ENCODE data around the gene ZPBP2. TPM values are rescaled to one million over a fixed set of nuclear protein-coding genes. Genes with fewer than 3 reads are reported as not detected.
A peak's percentile ranks its signal among the peaks of the same experiment; 100 is the strongest.

The ZPBP2 gene
- total RNA-seq, 1 experiment from 2014 or later, result not detected

DNA sequence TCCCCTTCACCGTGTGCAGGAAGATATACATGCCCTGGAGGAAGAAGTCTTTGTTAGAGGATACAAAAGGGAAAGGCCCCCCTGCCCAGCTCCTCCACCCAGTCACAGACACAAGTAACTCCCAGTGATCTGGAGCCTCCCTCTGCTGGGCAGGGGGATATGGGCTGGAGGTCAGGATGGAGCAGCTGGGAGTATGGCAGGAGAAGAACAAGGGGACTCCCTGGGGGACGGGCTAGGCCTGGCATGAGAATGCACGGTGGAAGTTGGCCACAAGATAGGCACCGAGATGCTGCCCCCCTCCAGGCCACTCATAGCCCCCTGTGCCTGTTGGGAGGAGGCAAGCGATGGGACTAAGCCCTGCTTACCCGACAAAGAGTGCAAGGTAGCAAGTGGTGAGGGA is 55.2 kb downstream of the ZPBP2 start (continued):
- TF ChIP-seq ZNF121 (CRISPR knock-in tag; IDR thresholded peaks at IDR 0.05) (no peak), SP1 (CRISPR knock-in tag; conservative IDR thresholded peaks at IDR 0.05) (no peak)

DNA sequence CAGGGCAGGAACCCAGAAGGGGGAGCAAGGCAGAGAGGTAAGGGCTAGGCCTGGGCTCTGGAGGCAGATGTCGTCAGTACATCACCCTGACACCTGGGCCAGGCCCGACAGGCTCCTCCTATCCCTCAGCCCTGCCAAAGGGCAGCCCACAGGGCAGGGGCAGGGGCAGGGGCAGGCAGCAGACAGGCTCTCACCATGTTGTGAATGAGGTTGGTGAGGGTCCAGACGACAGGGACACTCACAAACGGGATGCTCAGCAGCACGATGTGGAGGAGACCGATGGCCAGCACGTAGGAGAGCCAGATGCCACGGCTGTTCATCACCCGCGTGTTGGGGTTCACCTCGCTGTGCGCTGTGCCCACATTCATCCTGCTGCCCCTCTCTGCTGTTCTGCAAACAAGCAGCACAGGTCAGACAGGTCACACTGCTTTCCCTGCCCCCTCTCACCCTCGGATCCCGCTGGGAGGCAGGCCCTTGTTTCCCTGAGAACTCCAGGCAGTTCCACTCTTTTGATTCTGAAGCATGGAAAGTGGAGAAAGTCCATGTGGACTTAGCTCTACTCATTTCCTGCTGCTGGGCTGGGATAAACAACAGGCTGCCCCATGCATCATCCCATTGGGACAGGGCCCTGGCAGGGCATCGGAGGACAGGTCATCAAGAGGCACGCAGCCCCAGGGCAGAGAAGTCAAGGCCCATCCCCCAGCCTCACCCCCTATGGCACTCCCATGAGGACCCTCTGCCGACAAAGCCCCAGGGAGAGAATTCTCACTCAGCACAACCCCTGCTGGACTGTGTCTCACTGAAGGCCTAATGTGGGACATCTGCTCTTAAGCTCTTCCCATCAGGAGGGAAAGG is 56.1 kb downstream of the ZPBP2 start:
- Mint-ChIP-seq H3K9me3 (no peaks in the 10 kb centered on the region), H3K4me1 (peaks cover 34% of the 10 kb centered on the region), H3K36me3 (peaks cover 17% of the 10 kb centered on the region), H3K27me3 (ENCODE audit: low read depth) (peaks cover 4% of the 10 kb centered on the region; the same call in 1 of the 2 replicates), H3K4me3 (no peak overlapping the region), H3K27ac (peak overlapping the region; percentile 79; the same call in 1 of the 2 replicates)
- peak; percentile 27 for DNase-seq (ENCODE audit: low spot score)
- no peak for ATAC-seq
- ChIA-PET POLR2A (no interaction called here), CTCF (interaction anchor here (1.0 to 1.3 kb wide), 4 partner anchors 24 to 141 kb away, joined by 3 to 4 read pairs (median 3); no protein-coding TSS in a partner anchor)
- TF ChIP-seq NR2C2 (CRISPR knock-in tag; IDR thresholded peaks at IDR 0.05) (no peak), MYBL2 (CRISPR knock-in tag; IDR thresholded peaks at IDR 0.05) (no peak), HMGA2 (CRISPR knock-in tag; IDR thresholded peaks at IDR 0.05) (no peak), CREM (CRISPR knock-in tag; IDR thresholded peaks at IDR 0.05) (no peak), GABPB1 (CRISPR knock-in tag; IDR thresholded peaks at IDR 0.05) (peak; percentile 85), IRF2 (CRISPR knock-in tag; IDR thresholded peaks at IDR 0.05; ENCODE audit: borderline replicate concordance, low read depth) (no peak), NR1H2 (CRISPR knock-in tag; IDR thresholded peaks at IDR 0.05) (no peak), ZNF423 (CRISPR knock-in tag; IDR thresholded peaks at IDR 0.05) (no peak)
- TF ChIP-seq, protein P1, sequence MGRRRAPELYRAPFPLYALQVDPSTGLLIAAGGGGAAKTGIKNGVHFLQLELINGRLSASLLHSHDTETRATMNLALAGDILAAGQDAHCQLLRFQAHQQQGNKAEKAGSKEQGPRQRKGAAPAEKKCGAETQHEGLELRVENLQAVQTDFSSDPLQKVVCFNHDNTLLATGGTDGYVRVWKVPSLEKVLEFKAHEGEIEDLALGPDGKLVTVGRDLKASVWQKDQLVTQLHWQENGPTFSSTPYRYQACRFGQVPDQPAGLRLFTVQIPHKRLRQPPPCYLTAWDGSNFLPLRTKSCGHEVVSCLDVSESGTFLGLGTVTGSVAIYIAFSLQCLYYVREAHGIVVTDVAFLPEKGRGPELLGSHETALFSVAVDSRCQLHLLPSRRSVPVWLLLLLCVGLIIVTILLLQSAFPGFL (CRISPR knock-in tag; IDR thresholded peaks at IDR 0.05; ENCODE audit: borderline replicate concordance), result peak; percentile 42; the same call in 1 of the 2 replicates
- TF ChIP-seq, protein P2, sequence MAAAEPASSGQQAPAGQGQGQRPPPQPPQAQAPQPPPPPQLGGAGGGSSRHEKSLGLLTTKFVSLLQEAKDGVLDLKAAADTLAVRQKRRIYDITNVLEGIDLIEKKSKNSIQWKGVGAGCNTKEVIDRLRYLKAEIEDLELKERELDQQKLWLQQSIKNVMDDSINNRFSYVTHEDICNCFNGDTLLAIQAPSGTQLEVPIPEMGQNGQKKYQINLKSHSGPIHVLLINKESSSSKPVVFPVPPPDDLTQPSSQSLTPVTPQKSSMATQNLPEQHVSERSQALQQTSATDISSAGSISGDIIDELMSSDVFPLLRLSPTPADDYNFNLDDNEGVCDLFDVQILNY (CRISPR knock-in tag; IDR thresholded peaks at IDR 0.05), result no peak
- TF ChIP-seq, protein P3, sequence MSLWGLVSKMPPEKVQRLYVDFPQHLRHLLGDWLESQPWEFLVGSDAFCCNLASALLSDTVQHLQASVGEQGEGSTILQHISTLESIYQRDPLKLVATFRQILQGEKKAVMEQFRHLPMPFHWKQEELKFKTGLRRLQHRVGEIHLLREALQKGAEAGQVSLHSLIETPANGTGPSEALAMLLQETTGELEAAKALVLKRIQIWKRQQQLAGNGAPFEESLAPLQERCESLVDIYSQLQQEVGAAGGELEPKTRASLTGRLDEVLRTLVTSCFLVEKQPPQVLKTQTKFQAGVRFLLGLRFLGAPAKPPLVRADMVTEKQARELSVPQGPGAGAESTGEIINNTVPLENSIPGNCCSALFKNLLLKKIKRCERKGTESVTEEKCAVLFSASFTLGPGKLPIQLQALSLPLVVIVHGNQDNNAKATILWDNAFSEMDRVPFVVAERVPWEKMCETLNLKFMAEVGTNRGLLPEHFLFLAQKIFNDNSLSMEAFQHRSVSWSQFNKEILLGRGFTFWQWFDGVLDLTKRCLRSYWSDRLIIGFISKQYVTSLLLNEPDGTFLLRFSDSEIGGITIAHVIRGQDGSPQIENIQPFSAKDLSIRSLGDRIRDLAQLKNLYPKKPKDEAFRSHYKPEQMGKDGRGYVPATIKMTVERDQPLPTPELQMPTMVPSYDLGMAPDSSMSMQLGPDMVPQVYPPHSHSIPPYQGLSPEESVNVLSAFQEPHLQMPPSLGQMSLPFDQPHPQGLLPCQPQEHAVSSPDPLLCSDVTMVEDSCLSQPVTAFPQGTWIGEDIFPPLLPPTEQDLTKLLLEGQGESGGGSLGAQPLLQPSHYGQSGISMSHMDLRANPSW (CRISPR knock-in tag; conservative IDR thresholded peaks at IDR 0.05; ENCODE audit: low read depth), result no peak
- TF ChIP-seq, protein P4, sequence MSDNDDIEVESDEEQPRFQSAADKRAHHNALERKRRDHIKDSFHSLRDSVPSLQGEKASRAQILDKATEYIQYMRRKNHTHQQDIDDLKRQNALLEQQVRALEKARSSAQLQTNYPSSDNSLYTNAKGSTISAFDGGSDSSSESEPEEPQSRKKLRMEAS (CRISPR knock-in tag; IDR thresholded peaks at IDR 0.05), result no peak

DNA sequence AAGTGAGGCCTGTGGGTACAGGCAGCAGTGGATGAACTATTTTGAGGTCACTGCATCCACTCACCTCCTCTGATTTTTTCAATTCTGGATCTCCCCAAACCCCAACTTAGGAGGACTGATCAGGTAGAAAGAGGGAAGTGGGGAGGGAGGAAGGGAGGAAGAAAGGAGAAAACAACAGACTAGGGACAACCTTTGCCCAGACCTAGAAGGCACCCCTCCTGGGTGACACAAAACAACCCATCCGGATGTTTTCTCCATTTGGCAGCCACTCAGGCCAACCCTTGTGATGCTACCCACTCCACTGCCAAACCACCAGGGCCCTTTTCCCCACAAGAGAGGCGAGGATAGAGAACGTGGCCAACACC is 56.7 kb downstream of the ZPBP2 start:
- H3K4me3 Mint-ChIP-seq, result no peak overlapping the region
- peaks cover 38% of the 10 kb centered on the region for H3K4me1 Mint-ChIP-seq
- ATAC-seq, result no peak
- ChIA-PET CTCF (interaction anchor here (1.0 to 1.3 kb wide), 4 partner anchors 23 to 142 kb away, joined by 3 to 4 read pairs (median 3); no protein-coding TSS in a partner anchor), POLR2A (no interaction called here)
- no peak for TF ChIP-seq TCF7 (CRISPR knock-in tag; IDR thresholded peaks at IDR 0.05; ENCODE audit: low read depth)
- peaks cover 4% of the 10 kb centered on the region; the same call in 1 of the 2 replicates for H3K27me3 Mint-ChIP-seq (ENCODE audit: low read depth)
- peaks cover 13% of the 10 kb centered on the region for H3K36me3 Mint-ChIP-seq
- DNase-seq (ENCODE audit: low spot score), result no peak
- H3K9me3 Mint-ChIP-seq, result no peaks in the 10 kb centered on the region
- H3K27ac Mint-ChIP-seq, result peak overlapping the region; percentile 20; the same call in 1 of the 2 replicates
